Lung (tissue), 12 donors: ENCODE data around the gene NFAM1. TPM values are rescaled to one million over a fixed set of nuclear protein-coding genes. Genes with fewer than 3 reads are reported as not detected.

Source experiments
- ATAC-seq: fragments of 200-7000 bp; cut with Tn5 transposase; one replicate; pipeline ENCODE4 v1.9.1; 2020; ENCODE audit warnings: moderate number of reproducible peaks; ENCODE audit not compliant: insufficient read depth, low FRiP score
- DNase-seq, 3 donors: peaks; one replicate each; pipeline ENCODE4 v3.0.0-alpha.2; 2013 to 2017
- H3K27ac ChIP-seq, 2 donors: one replicate each; pipeline ENCODE4 v1.5.1; 2013; ENCODE audit warnings: mild to moderate bottlenecking in 2 of 2, moderate library complexity in 2 of 2, control low read depth in 1 of 2, inconsistent platforms in 1 of 2, low read depth in 1 of 2, low read length in 1 of 2
- H3K27me3 ChIP-seq, 3 donors: one replicate each; pipeline ENCODE4 v1.5.1; 2013; ENCODE audit warnings: low read length in 2 of 3; ENCODE audit not compliant: control insufficient read depth in 3 of 3, insufficient read depth in 3 of 3
- H3K36me3 ChIP-seq, 4 donors: one replicate each; pipeline ENCODE4 v1.5.1; 2013; ENCODE audit warnings: low read length in 4 of 4, mild to moderate bottlenecking in 1 of 4, moderate library complexity in 1 of 4; ENCODE audit not compliant: control insufficient read depth in 4 of 4, insufficient read depth in 4 of 4
- H3K4me1 ChIP-seq, 5 donors: one replicate each; pipeline ENCODE4 v1.5.1; 2013; ENCODE audit warnings: low read length in 5 of 5, mild to moderate bottlenecking in 2 of 5, moderate library complexity in 1 of 5; ENCODE audit not compliant: control insufficient read depth in 5 of 5, insufficient read depth in 5 of 5
- H3K4me3 ChIP-seq: one replicate; pipeline ENCODE4 v1.5.1; 2013; ENCODE audit warnings: mild to moderate bottlenecking, control low read depth, moderate library complexity
- H3K9ac ChIP-seq, 2 donors: one replicate each; pipeline ENCODE4 v1.5.1; 2013; ENCODE audit warnings: low read length in 2 of 2, control low read depth in 1 of 2; ENCODE audit not compliant: insufficient read depth in 1 of 2
- H3K9me3 ChIP-seq, 4 donors: one replicate each; pipeline ENCODE4 v1.5.1; 2013; ENCODE audit warnings: low read length in 3 of 4, mild to moderate bottlenecking in 1 of 4, moderate library complexity in 1 of 4; ENCODE audit not compliant: control insufficient read depth in 4 of 4, insufficient read depth in 3 of 4
- CTCF ChIP-seq: IDR thresholded peaks from 2 replicates; pipeline ENCODE4 v1.5.1; 2012; ENCODE audit warnings: mild to moderate bottlenecking; ENCODE audit errors: control extremely low read depth, extremely low read depth
- WGBS, 2 donors: extraction: QIAGEN DNeasy Blood & Tissue Kit; methylation state at CpG; one replicate each; pipeline ENCODE4 v1.1.7; 2013; 5-methylcytosine and 5-hydroxymethylcytosine counted together
- polyA plus RNA-seq, 2 donors: library from polyadenylated mRNA; stranded (reverse); fragments of 200-250 nt; gene quantifications; one replicate each; pipeline ENCODE4 v1.2.1, GENCODE V29; 2013
- total RNA-seq, 2 donors: library from RNA; depleted of rRNA in 1 of 2; stranded (reverse); fragments of >200 nt in 1 of 2; gene quantifications; one replicate each; pipeline ENCODE4 v1.2.1, GENCODE V29; 2014 to 2021
- donor health status: control.
- donor health status: control.
- donor health status: Bipolar disorder and iron deficiency.
- donor health status: healthy.
- donor health status: DM: yes; HTN: yes; CAD: no.

Gene NFAM1
- total and polyA plus RNA-seq, 4 donors, result 2.2 to 24.6 (median 9.0) TPM

GRCh38 chr22:42372976-42373375 lies 59.2 kb downstream of the NFAM1 start:
- peaks cover 0 to 40% (median 11%) of the 10 kb centered on the region in 5 donors for H3K4me1 ChIP-seq
- no peak for TF ChIP-seq CTCF
- no peak overlapping the region for H3K4me3 ChIP-seq
- no peak overlapping the region for H3K27ac ChIP-seq
- 90 to 93% methylated on average over 7 of the region's 7 CpGs for WGBS, 2 donors
- no peak for DNase-seq
- H3K36me3 ChIP-seq, result no peaks in the 10 kb centered on the region
- peaks cover 0 to 7% (median 2%) of the 10 kb centered on the region in 3 donors for H3K27me3 ChIP-seq
- no peak overlapping the region for H3K9ac ChIP-seq
- no peak for ATAC-seq
- H3K9me3 ChIP-seq, result no peaks in the 10 kb centered on the region

GRCh38 chr22:42371501-42371900 lies 60.7 kb downstream of the NFAM1 start:
- Histone ChIP-seq H3K27ac (no peak overlapping the region), H3K36me3 (no peaks in the 10 kb centered on the region), H3K4me1 (peaks cover 0 to 33% (median 4%) of the 10 kb centered on the region in 5 donors), H3K27me3 (peaks cover 0 to 11% (median 10%) of the 10 kb centered on the region in 3 donors), H3K9me3 (no peaks in the 10 kb centered on the region), H3K4me3 (no peak overlapping the region), H3K9ac (no peak overlapping the region)
- DNase-seq, result no peak
- WGBS, 2 donors, result 73 to 81% methylated on average over 3 of the region's 3 CpGs
- ATAC-seq, result no peak
- no peak for TF ChIP-seq CTCF

- Histone ChIP-seq H3K27ac (no peak overlapping the region), H3K27me3 (peaks cover 0 to 11% (median 10%) of the 10 kb centered on the region in 3 donors), H3K9me3 (no peaks in the 10 kb centered on the region), H3K36me3 (no peaks in the 10 kb centered on the region), H3K4me3 (no peak overlapping the region), H3K9ac (no peak overlapping the region), H3K4me1 (peaks cover 0 to 31% (median 4%) of the 10 kb centered on the region in 5 donors)
- DNase-seq, result no peak
- ATAC-seq, result no peak
- WGBS, 2 donors, result 86 to 94% methylated on average over 4 of the region's 4 CpGs
- no peak for TF ChIP-seq CTCF
Measured at GRCh38 chr22:42371099-42371498, 61.1 kb downstream of the NFAM1 start.
